ENCODE results near the gene HIC2. TPM values are rescaled to one million over a fixed set of nuclear protein-coding genes. Genes with fewer than 3 reads are reported as not detected.
"Not testable (repeated sequence)": the region's sequence is repeated elsewhere in the genome, so short reads cannot be mapped to it uniquely, and the experiment has no call there.

Gene HIC2
- total RNA-seq, 2 donors from 2014 or later: 38.5 to 45.6 TPM

GRCh38 chr22:21438013-21438412 lies 20.8 kb downstream of the HIC2 start:
- not testable (repeated sequence) for H3K4me1 Mint-ChIP-seq; H3K36me3 Mint-ChIP-seq (ENCODE audit: low read depth); H3K4me3 Mint-ChIP-seq; H3K36me3 ChIP-seq (ENCODE audit: control insufficient read depth, insufficient read depth, low read length); H3K27ac Mint-ChIP-seq; H3K27ac ChIP-seq (ENCODE audit: low read depth, low read length); H3K27me3 Mint-ChIP-seq (ENCODE audit: insufficient read depth); H3K9me3 ChIP-seq (ENCODE audit: control insufficient read depth, low read length); H3K4me3 ChIP-seq (ENCODE audit: low read length); H3K4me1 ChIP-seq (ENCODE audit: control insufficient read depth, insufficient read depth, low read length); H3K9me3 Mint-ChIP-seq; H3K9ac ChIP-seq (ENCODE audit: extremely low read depth, low read length, poor library complexity, severe bottlenecking); DNase-seq; H3K27me3 ChIP-seq (ENCODE audit: control insufficient read depth, insufficient read depth, low read length, poor library complexity, severe bottlenecking)
- 94% methylated on average over 3 of the region's 6 CpGs; no CpG with 5 or more reads in 1 of the 2 experiments for WGBS, 2 experiments (ENCODE audit: insufficient coverage in 1 of 2, insufficient read length in 1 of 2)

- not testable (repeated sequence) for H3K4me3 Mint-ChIP-seq
Observed at GRCh38 chr22:21440018-21440636, 23.0 kb downstream of the HIC2 start.

GRCh38 chr22:21440676-21441075 lies 23.5 kb downstream of the HIC2 start:
- peaks cover 15% of the 10 kb centered on the region for H3K36me3 ChIP-seq (ENCODE audit: control insufficient read depth, insufficient read depth, low read length)
- H3K4me3 Mint-ChIP-seq; H3K36me3 Mint-ChIP-seq (ENCODE audit: low read depth); H3K9ac ChIP-seq (ENCODE audit: extremely low read depth, low read length, poor library complexity, severe bottlenecking); H3K27me3 ChIP-seq (ENCODE audit: control insufficient read depth, insufficient read depth, low read length, poor library complexity, severe bottlenecking); DNase-seq; H3K9me3 Mint-ChIP-seq; H3K9me3 ChIP-seq (ENCODE audit: control insufficient read depth, low read length); H3K27me3 Mint-ChIP-seq (ENCODE audit: insufficient read depth); H3K4me1 Mint-ChIP-seq; H3K27ac ChIP-seq (ENCODE audit: low read depth, low read length); H3K4me1 ChIP-seq (ENCODE audit: control insufficient read depth, insufficient read depth, low read length); H3K4me3 ChIP-seq (ENCODE audit: low read length); H3K27ac Mint-ChIP-seq: not testable (repeated sequence)
- no CpG with 5 or more reads among the region's 16 CpGs for WGBS, 2 experiments (ENCODE audit: insufficient coverage in 1 of 2, insufficient read length in 1 of 2)

More at GRCh38 chr22:21440018-21440636, 23.0 kb downstream of the HIC2 start:
- H3K4me1 ChIP-seq (ENCODE audit: control insufficient read depth, insufficient read depth, low read length); DNase-seq; H3K4me1 Mint-ChIP-seq; H3K36me3 Mint-ChIP-seq (ENCODE audit: low read depth); H3K9ac ChIP-seq (ENCODE audit: extremely low read depth, low read length, poor library complexity, severe bottlenecking); H3K9me3 ChIP-seq (ENCODE audit: control insufficient read depth, low read length); H3K27ac ChIP-seq (ENCODE audit: low read depth, low read length); H3K9me3 Mint-ChIP-seq; H3K4me3 ChIP-seq (ENCODE audit: low read length); H3K27ac Mint-ChIP-seq; H3K27me3 Mint-ChIP-seq (ENCODE audit: insufficient read depth); H3K27me3 ChIP-seq (ENCODE audit: control insufficient read depth, insufficient read depth, low read length, poor library complexity, severe bottlenecking): not testable (repeated sequence)
- WGBS, 2 experiments (ENCODE audit: insufficient coverage in 1 of 2, insufficient read length in 1 of 2): no CpG with 5 or more reads among the region's 10 CpGs
- H3K36me3 ChIP-seq (ENCODE audit: control insufficient read depth, insufficient read depth, low read length): peaks cover 15% of the 10 kb centered on the region

GRCh38 chr22:21441170-21441569 lies 24.0 kb downstream of the HIC2 start:
- H3K4me1 Mint-ChIP-seq; H3K27ac ChIP-seq (ENCODE audit: low read depth, low read length): not testable (repeated sequence)

DNA sequence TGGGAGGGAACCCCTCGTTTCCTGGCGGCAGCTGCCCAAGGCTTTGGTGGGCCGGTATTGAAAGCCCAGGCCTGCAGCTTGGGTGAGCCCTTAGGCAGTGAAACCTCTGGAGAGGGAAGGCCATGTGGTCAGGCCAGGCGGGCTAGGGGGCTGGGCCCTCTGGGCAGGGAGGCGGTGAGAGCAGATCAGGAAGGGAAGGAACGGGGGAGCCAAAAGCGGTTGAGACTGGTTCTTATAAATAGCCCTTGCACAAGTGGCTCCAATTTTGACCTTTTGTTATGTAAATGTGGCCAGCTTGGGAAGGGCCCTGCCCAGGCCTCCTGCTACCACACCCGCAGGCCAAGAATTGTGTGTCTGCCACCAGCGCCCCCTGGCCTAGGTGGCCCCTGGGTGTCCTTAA lies 25.0 kb downstream of the HIC2 start:
- H3K4me1 Mint-ChIP-seq; DNase-seq; H3K27me3 ChIP-seq (ENCODE audit: control insufficient read depth, insufficient read depth, low read length, poor library complexity, severe bottlenecking); H3K4me1 ChIP-seq (ENCODE audit: control insufficient read depth, insufficient read depth, low read length); H3K4me3 ChIP-seq (ENCODE audit: low read length); H3K27ac Mint-ChIP-seq; H3K27ac ChIP-seq (ENCODE audit: low read depth, low read length); H3K9me3 ChIP-seq (ENCODE audit: control insufficient read depth, low read length); H3K9me3 Mint-ChIP-seq; H3K27me3 Mint-ChIP-seq (ENCODE audit: insufficient read depth); H3K9ac ChIP-seq (ENCODE audit: extremely low read depth, low read length, poor library complexity, severe bottlenecking); H3K4me3 Mint-ChIP-seq: not testable (repeated sequence)
- WGBS, 2 experiments (ENCODE audit: insufficient coverage in 1 of 2, insufficient read length in 1 of 2): no CpG with 5 or more reads among the region's 9 CpGs
- H3K36me3 ChIP-seq (ENCODE audit: control insufficient read depth, insufficient read depth, low read length): peaks cover 15% of the 10 kb centered on the region
- peaks cover 14% of the 10 kb centered on the region for H3K36me3 Mint-ChIP-seq (ENCODE audit: low read depth)

More at GRCh38 chr22:21441170-21441569, 24.0 kb downstream of the HIC2 start:
- H3K27me3 Mint-ChIP-seq (ENCODE audit: insufficient read depth); H3K9ac ChIP-seq (ENCODE audit: extremely low read depth, low read length, poor library complexity, severe bottlenecking); H3K4me1 ChIP-seq (ENCODE audit: control insufficient read depth, insufficient read depth, low read length); H3K27ac Mint-ChIP-seq; H3K9me3 ChIP-seq (ENCODE audit: control insufficient read depth, low read length); H3K27me3 ChIP-seq (ENCODE audit: control insufficient read depth, insufficient read depth, low read length, poor library complexity, severe bottlenecking); DNase-seq; H3K4me3 Mint-ChIP-seq; H3K4me3 ChIP-seq (ENCODE audit: low read length); H3K9me3 Mint-ChIP-seq: not testable (repeated sequence)
- H3K36me3 ChIP-seq (ENCODE audit: control insufficient read depth, insufficient read depth, low read length): peaks cover 15% of the 10 kb centered on the region
- H3K36me3 Mint-ChIP-seq (ENCODE audit: low read depth): peaks cover 11% of the 10 kb centered on the region
- WGBS, 2 experiments (ENCODE audit: insufficient coverage in 1 of 2, insufficient read length in 1 of 2): 80 to 89% methylated on average over 1 of the region's 6 CpGs

DNA sequence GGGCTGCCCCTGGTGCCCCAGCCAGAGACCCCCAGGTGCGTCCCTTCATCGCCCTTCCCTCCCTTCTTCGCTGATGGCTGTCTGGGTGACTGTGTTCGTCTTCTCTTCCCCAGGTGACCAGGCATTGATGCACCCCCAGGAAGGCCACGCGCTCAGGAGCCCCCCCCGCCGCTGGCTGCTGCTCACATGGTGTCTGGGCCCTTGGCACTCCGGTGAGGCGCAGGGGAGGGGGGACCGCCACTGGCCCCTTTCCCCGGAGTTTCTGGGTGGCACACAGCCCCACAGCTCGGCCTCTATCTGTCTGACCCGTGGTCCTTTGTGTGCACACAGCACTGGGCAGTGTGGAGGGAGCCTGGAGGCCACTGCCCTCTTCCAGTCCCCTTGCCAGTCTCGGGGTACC lies 25.5 kb downstream of the HIC2 start:
- not testable (repeated sequence) for H3K9ac ChIP-seq (ENCODE audit: extremely low read depth, low read length, poor library complexity, severe bottlenecking); H3K4me3 Mint-ChIP-seq; H3K9me3 ChIP-seq (ENCODE audit: control insufficient read depth, low read length); H3K27me3 ChIP-seq (ENCODE audit: control insufficient read depth, insufficient read depth, low read length, poor library complexity, severe bottlenecking); H3K27me3 Mint-ChIP-seq (ENCODE audit: insufficient read depth); H3K4me1 ChIP-seq (ENCODE audit: control insufficient read depth, insufficient read depth, low read length); H3K4me1 Mint-ChIP-seq; H3K9me3 Mint-ChIP-seq; H3K27ac ChIP-seq (ENCODE audit: low read depth, low read length); H3K4me3 ChIP-seq (ENCODE audit: low read length)
- 100% methylated on average over 1 of the region's 15 CpGs; no CpG with 5 or more reads in 1 of the 2 experiments for WGBS, 2 experiments (ENCODE audit: insufficient coverage in 1 of 2, insufficient read length in 1 of 2)
- peak overlapping the region; percentile 72 for H3K27ac Mint-ChIP-seq
- peaks cover 16% of the 10 kb centered on the region for H3K36me3 Mint-ChIP-seq (ENCODE audit: low read depth)
- peaks cover 19% of the 10 kb centered on the region for H3K36me3 ChIP-seq (ENCODE audit: control insufficient read depth, insufficient read depth, low read length)
- peak; percentile 33 for DNase-seq
